GM18867 (cell line): ENCODE measurements around the gene GMDS.

Experiments used
- ATAC-seq: cut with Tn5 transposase; IDR thresholded peaks from one replicate; pipeline ENCODE4 v1.9.1; 2021; ENCODE audit warnings: mild to moderate bottlenecking, moderate library complexity; ENCODE audit not compliant: unreplicated experiment

Gene GMDS

DNA sequence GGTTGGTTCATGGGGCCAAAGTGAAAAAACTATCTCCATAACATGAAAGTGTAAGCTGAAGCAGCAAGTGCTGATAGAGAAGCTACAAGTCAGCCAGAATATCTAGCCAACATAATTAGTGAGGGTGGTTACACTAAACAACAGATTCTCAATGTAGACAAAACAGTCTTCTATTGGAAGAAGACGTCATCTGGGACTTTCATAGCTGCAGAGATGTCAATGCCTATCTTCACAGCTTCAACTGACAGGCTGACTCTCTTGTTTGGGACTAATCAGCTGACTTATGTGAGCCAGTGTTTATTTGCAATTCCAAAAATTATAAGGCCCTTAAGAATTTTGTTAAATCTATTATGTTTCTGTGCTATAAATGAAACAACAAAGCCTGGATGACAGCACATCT is 63.2 kb downstream of the GMDS start:
- ATAC-seq: no peak

DNA sequence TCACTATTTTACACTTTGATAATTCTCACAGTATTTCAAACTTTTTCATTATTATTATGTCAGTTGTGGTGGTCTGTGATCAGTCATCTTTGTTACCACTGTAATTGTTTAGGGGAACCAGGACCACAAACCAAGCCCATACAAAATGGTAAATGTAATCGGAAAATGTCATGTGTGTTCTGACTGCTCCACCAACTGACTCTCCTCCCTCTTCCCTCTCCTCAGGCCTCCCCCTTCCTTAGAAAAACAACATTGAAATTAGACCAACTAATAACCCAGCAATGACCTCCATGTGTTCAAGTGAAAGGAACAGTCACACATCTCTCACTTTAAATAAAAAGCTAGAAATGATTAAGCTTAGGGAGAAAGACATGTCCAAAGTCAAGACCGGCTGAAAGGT is 63.8 kb downstream of the GMDS start:
- no peak for ATAC-seq

DNA sequence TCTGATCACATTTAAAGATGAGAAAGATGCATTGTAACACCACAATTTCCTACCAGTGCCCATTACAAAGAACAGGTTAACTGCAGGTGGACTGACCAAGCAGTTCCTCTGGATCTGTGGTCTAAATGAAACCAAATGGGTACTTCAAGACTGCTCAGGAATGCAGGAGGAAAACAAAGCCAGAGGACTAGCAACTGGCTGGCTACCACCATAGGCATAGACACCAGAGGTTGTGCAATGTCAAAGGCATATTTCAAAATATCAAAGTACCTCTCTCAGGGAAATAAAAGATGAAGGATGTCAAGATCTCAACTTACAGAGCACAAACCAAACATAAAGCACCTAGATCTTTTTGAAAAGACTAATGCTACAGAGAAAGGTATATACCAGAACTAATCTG is 65.5 kb downstream of the GMDS start:
- no peak for ATAC-seq

DNA sequence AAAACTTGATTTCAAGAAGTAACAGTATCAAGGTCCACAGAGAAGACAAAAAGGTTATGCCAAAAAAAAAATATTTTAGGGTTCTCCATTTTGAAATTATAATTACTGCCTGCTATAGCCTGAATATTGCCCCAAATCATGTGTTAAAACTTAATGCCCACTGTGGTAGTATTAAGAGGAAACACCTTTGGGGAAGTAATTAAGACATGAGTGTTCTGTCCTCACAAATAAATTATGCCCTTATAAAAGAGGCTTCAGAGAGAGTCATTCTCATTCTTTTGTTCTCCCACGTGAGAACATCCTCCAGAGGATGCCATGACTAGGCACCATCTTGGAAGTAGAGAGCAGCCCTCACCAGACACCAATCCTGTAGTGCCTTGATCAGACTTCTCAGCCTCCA is 66.2 kb downstream of the GMDS start:
- no peak for ATAC-seq

DNA sequence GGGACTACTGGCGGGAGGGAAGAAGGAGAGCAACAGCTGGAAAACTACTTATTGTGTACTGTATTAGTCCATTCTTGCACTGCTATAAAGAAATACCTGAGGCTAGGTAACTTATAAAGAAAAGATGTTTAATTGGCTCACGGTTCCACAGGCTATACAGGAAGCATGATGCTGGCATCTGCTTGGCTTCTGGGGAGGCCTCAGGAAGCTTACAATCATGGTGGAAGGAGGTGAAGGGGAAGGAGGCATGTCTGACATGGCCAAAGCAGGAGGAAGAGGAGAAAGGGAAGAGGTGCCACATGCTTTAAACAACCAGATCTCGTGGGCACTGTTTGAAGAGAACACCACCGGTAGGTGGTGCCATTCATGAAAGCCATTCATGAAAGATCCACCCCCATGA is 67.3 kb downstream of the GMDS start:
- no peak for ATAC-seq

DNA sequence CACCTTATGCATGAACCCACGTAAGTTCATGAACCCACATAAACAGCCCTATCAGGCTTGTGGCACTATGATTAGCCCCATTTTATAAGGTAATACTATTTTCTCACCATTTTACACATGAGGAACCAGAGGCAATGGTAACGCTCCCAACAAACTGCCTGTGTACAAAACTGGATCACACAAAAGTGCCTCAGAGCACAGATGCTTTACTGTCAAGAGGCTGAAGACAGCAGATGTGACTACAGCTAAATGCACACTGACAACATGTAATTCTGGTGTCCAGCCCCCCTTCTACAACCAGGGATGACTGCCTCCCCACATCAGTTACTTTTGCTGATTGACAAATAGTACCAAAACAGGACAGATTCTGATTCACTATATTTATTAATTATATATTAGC is 69.6 kb downstream of the GMDS start:
- ATAC-seq: no peak

- no peak for ATAC-seq
These were observed 72.0 kb downstream of the GMDS start for GRCh38 chr6:2173203-2173961.

- no peak for ATAC-seq
These were observed 73.7 kb downstream of the GMDS start for GRCh38 chr6:2171728-2172127.

GRCh38 chr6:2168480-2168879 is 76.9 kb downstream of the GMDS start:
- ATAC-seq: no peak

DNA sequence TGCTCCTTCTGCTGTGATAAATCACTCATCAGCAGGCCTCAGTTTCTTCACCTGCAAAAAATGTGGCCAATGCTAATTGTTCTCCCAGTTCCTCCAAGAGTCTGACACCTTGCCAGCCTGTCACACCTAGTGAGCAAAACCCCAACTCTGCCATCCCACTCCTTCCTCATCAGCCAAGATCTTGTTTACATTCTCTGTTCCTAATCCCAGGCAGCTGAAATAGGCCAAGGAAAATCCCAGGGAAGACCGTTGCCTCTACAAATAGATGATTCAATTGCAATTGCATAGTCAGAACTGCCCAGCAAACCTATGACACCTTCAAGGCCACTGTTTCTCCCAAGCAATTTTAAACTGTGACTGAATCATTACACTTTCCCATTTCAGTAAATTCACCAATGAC is 78.7 kb downstream of the GMDS start:
- no peak for ATAC-seq

- no peak for ATAC-seq
These were observed 80.1 kb downstream of the GMDS start for GRCh38 chr6:2165286-2165685.

DNA sequence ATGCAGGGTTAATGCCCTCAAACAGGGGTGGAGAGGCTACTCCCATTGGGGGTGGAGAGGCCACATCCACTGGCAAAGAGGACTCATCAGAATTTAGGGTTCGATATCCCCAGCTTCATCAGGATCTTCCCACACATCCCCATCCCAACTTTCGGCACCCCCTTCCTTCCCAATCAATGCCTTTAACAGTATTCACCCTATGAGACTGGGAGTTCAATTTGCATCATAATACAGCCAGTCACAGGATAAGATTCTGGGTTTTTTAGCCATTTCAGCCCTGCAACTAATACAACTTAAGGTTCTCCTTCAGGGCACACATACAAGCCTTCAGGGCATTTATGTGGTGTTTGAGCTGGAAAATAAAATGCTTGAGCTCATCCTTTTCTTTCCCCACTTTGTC is 80.9 kb downstream of the GMDS start:
- ATAC-seq: no peak

DNA sequence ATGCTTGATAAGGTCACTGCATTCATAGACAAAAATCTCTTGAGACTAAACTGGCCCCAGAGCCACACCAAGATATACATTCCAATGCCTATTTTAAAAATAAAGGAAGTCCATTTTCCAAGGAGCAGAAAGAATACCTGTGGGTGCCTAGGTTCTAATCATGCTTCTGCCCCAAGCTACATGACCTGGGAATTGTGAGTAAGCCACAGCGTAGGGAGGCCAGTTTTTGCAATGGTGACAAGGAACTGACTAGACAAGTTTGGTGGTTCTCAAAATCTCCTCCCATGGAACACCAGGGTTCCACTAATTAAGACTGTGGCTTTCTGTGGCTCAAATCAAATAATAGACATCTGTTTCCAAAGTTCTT is 83.3 kb downstream of the GMDS start:
- ATAC-seq: no peak

DNA sequence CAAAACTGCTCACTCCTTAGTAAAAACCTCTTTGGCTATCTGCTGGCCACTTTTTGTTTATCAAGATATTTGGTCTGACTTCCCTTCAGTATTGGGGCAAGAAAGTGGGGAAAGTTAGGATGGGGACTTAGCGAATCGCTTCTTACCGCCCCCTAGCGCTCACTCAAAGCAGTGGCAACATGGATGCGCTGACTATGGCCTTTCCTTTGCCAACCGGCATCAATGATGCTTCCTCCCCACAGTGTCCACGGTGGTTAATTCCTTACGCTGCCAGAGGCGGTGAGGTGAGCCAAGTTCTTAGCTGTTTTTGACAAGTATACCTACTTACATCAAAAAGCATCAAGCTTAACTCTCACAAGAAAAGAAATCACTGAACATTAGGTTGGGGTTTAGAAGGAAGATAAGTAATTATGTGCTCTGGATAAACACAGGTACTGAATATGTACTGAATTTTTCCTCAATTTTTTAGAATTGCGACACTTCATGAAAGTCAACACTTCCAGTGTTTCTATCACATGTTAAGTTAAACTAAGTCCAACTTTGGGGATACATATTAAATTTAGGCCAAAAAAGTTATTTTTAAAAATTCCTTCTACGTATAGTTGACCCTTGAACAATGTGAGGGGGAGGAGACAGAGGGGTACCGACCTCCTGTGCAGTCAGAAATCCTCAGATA is 86.7 kb downstream of the GMDS start:
- no peak for ATAC-seq

- ATAC-seq: no peak
These were observed 87.8 kb downstream of the GMDS start for GRCh38 chr6:2157441-2158127.

GRCh38 chr6:2155206-2155605 is 90.2 kb downstream of the GMDS start:
- ATAC-seq: no peak

DNA sequence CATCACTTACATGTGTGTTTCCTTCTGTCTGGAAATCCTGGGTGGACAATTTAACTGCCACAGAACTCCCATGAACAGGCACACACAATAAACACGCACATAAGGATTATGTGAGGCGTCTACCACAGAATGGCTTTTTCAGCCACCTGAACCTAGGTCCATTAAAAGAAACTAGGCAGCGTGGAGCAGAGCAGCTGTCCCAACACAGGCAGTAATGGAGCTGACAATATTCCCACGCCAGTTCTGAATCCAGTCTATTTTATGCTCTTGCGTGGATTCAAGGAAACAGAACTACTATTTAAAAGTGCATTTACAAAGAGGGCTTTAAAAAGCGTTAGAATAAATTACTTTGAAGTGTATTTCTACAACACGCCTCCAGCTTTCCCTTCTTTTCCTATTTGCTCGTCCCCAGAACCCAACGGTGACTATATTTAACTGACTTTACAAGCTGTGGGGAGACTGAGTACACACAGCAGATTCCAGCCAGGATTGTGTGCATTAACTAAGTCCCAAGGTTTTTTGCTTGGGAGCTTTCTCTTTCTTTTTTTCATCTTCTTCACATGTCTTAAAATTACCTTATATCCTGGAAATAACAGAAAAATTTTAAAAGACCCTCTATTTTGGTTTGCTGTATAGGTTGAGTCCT is 95.9 kb downstream of the GMDS start:
- no peak for ATAC-seq

DNA sequence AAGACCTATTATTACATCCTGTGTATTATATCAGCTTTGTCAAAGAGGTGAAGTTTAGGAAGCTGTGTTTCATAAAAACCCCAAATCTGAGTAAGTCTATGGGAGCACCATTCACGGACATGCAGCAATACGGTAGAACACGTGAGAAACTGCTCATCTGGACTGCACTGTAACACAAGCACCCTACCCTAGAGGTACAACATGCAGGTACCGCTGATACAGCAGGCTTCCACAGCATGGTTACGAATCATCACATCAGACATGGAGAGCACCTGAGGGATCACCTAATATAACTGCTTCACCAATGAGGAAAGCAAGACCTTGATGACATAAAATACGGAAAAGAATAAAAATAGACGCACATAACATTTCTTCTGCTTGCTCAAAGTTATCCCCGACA is 96.7 kb downstream of the GMDS start:
- ATAC-seq: no peak

DNA sequence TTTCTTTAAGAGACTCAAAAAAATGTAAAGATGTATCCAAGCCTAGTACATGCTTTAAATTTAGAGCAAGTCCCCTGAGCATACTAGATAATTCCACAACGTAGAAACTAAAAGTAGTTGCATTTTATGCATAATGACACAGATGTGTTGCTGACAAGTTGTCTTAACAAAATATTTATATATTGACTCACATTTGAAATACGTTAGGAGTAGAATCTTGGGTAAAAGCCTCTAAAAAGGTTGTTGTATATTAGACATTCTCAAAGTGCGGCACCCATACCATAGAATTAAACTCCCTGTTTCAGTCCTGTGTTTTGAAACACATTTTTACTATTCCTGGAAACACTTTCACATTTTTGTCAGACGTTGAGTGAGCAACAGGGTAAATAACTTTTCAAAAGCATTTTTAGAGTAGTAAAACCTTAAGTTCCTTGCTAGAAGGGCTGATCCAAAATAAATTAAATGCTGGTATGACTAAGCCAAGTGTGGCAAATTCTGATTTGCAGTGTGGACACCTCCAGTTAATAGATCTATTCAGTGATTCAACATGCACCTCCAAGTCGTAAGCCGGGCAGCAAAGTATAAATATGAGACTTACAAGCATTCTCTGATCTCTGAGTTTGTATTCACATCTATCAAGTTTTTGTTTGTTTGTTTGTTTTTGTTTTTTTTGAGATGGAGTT is 97.5 kb downstream of the GMDS start:
- no peak for ATAC-seq

DNA sequence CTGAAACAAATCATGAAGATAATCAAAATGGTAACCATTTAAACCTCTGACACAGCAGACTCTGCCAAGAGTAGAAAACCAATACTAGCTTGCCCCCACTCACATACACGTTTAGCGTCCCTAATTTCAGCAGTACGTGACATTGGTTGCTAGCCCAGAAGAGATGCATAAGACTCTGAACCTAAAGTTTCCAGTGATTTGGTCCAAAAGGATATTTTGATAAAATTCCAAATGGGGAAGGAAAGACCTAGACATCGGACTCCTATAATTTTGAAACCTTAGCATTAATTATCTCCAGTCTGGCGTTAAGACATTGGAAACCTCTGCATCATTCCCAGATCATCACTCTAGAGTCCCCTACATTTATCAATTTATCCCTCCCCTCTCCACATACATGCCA is 98.1 kb downstream of the GMDS start:
- no peak for ATAC-seq

DNA sequence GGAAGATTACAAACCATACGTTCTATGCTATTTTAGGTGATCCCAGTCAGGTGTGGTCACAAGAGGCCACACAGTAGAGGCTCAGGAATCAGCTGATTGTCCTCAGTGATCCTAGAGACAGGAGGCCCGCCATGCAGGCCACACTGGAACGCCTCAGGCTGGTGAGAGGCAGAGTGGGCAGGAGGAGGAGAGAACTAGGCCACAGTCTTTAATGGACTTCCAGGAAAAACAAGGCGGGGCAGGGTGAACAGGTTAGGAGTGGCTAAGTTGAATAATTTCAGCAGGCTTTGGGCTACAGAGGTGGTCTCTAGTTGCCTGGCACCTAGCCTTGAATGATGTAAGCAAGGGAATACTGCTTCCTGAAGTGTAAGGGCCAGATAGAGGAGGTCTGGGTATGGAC is 101.2 kb downstream of the GMDS start:
- no peak for ATAC-seq
